ENCODE results near the gene ANTXRL. TPM values are rescaled to one million over a fixed set of nuclear protein-coding genes. Genes with fewer than 3 reads are reported as not detected.

ANTXRL gene
- total and polyA plus RNA-seq, 2 of the 8 experiments (the other 6 are each of a cell fraction or from before 2014, with no cell fraction given), result not detected

- no peak for TF ChIP-seq CHD2 (IDR thresholded peaks at IDR 0.05; ENCODE audit: low read length)
Measured at GRCh38 chr10:46317370-46317769, 30.6 kb downstream of the ANTXRL start (continued).

Measured in H1 (cell line).